ENCODE results near the gene COG8. TPM values are rescaled to one million over a fixed set of nuclear protein-coding genes. Genes with fewer than 3 reads are reported as not detected.

Gene COG8
- polyA plus RNA-seq, 1 experiment, result 31.6 TPM

DNA sequence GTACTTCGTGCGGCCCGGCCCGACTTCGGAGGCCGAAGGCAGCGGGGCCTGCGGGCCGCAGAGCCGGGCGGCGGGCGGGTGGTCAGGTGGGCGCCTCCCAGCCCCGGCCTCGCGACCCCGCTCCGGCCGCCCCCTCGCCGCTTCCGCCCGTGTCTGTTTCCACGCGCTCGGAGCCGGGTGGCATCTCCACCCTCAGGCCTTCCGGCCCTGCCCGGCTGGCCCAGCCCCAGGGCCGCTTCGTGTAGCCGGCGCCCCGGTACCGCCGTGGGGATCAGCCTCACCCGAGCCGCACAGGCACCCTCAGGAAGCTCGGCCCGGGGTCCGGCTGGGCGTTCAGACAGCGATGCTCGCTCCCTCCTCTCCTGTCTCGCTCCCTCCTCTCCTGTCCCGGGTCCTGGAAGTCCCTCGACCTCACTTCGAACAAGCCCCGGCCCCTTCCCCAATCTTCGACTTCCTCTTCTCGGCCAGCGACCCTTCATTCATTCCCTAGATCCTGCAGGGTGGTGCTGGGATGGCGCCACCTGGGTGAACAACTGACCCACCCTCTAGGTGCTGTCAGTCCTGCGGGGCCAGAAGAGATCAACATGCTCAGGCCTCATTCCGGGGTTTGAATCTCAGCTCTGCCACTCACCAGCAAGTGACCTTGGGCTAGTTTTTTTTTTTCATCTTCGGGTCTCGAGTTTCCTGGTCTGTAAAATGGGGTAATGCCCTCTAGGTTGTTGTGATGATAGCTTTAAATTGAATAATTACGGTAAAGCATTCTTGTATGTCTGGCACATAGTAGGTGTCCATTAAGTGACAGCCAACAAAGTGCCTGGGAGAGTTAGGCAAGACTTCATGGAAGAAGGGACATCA lies 27.6 kb downstream of the COG8 start:
- no peak for DNase-seq (ENCODE audit: low read depth)
- CTCF ChIA-PET, result interaction anchor here (0.7 to 1.7 kb wide), 5 partner anchors 17 to 223 kb away, joined by 3 to 5 read pairs (median 3); no protein-coding TSS in a partner anchor

DNA sequence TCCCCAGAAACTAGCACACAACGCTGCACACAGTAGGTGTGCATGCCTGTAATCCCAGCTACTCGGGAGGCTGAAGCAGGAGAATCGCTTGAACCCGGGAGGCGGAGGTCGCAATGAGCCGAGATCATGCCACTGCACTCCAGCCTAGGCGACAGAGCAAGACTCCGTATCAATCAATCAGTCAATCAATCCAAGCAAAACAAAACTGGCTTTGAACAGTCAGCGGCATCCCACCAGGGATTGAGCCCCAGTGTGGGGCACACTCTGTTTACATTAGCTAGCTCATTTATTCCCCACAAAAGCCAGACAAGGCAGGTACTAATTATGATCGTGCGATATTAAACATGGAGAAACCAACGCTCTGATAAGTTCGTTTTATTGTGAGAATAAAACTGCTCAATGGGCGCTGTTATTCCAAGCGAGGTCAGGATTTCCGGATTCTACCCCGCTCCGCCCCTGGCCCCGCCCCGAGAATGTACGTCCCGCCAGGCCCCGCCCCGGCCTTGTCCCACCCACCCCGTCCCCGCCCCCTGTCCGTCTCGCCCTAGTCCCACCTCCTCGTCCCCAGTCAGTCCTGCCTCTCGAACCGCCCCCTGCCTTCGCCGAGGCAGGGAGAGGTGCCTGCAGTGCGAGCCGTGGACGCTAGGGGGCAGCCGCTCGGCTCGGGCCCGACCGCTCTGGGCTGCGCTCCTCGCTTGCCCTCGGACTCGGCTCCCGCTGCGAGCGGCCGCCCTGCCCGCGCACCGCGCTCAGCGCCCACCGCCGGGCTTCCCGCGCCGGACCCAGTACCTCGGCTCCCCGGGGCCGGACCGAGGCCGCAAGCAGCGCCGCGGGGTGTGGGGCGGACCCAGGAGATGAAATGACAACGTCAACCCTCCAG lies 28.5 kb downstream of the COG8 start, which contains the start of gene VPS4A:
TSS of gene VPS4A (plus strand) at position 698 of the 880 bp plus-strand sequence. CDS start at position 860, 162 bp downstream.
- H3K27me3 ChIP-seq (ENCODE audit: control insufficient read depth, insufficient read depth, low read length), result no peaks in the 10 kb centered on the region
- TF ChIP-seq, protein P1, sequence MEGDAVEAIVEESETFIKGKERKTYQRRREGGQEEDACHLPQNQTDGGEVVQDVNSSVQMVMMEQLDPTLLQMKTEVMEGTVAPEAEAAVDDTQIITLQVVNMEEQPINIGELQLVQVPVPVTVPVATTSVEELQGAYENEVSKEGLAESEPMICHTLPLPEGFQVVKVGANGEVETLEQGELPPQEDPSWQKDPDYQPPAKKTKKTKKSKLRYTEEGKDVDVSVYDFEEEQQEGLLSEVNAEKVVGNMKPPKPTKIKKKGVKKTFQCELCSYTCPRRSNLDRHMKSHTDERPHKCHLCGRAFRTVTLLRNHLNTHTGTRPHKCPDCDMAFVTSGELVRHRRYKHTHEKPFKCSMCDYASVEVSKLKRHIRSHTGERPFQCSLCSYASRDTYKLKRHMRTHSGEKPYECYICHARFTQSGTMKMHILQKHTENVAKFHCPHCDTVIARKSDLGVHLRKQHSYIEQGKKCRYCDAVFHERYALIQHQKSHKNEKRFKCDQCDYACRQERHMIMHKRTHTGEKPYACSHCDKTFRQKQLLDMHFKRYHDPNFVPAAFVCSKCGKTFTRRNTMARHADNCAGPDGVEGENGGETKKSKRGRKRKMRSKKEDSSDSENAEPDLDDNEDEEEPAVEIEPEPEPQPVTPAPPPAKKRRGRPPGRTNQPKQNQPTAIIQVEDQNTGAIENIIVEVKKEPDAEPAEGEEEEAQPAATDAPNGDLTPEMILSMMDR (IDR thresholded peaks at IDR 0.05; ENCODE audit: insufficient read depth, low read depth, low read length), result peak; percentile 89
- peaks cover 9% of the 10 kb centered on the region for H3K36me3 ChIP-seq (ENCODE audit: control insufficient read depth, insufficient read depth, low read length)
- peak within 1 kb of the TSS; percentile 87 for H3K4me3 ChIP-seq (ENCODE audit: low read depth, low read length)
- CTCF ChIA-PET, result interaction anchor here (0.7 to 1.3 kb wide), 6 partner anchors 13 to 444 kb away, joined by 3 to 5 read pairs (median 3); partner anchors contain the start of gene NOB1
- POLR2A ChIA-PET, result no interaction called here
- peak; percentile 71 for DNase-seq (ENCODE audit: low read depth)

More for the DNA sequence above, 27.6 kb downstream of the COG8 start:
- TF ChIP-seq, protein P1 (IDR thresholded peaks at IDR 0.05; ENCODE audit: insufficient read depth, low read depth, low read length), result peak; percentile 28; the same call in 1 of the 2 replicates
- Histone ChIP-seq H3K27me3 (ENCODE audit: control insufficient read depth, insufficient read depth, low read length) (no peaks in the 10 kb centered on the region), H3K4me3 (ENCODE audit: low read depth, low read length) (peak overlapping the region; percentile 87), H3K36me3 (ENCODE audit: control insufficient read depth, insufficient read depth, low read length) (peaks cover 18% of the 10 kb centered on the region)
- POLR2A ChIA-PET, result no interaction called here

DNA sequence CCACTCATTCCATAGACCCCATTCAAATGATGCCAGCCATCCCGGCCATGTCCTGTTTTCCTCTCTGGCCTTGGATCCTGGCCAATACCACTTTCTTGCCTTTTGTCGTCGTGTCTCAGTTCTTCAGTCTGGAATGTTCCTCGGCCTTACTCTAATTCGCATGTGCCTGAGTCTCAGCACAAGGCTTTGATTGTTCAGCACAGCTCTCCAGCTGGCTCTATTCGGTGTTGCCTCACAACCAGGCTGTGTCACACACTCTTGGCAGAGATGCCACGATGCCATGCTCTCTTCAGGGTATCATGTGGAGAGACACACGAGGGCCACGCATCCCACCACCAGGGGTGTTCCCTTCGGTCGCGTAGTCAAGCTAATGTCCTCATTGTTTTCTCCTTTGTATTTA lies 30.0 kb downstream of the COG8 start:
- TF ChIP-seq, protein P1 (IDR thresholded peaks at IDR 0.05; ENCODE audit: insufficient read depth, low read depth, low read length), result no peak
- Histone ChIP-seq H3K27me3 (ENCODE audit: control insufficient read depth, insufficient read depth, low read length) (no peaks in the 10 kb centered on the region), H3K36me3 (ENCODE audit: control insufficient read depth, insufficient read depth, low read length) (0 out of 2 replicates have a peak, but pooled peaks cover under 1% of the 10 kb centered on the region), H3K4me3 (ENCODE audit: low read depth, low read length) (no peak overlapping the region)
- POLR2A ChIA-PET, result no interaction called here
- CTCF ChIA-PET, result no interaction called here
- DNase-seq (ENCODE audit: low read depth), result no peak

DNA sequence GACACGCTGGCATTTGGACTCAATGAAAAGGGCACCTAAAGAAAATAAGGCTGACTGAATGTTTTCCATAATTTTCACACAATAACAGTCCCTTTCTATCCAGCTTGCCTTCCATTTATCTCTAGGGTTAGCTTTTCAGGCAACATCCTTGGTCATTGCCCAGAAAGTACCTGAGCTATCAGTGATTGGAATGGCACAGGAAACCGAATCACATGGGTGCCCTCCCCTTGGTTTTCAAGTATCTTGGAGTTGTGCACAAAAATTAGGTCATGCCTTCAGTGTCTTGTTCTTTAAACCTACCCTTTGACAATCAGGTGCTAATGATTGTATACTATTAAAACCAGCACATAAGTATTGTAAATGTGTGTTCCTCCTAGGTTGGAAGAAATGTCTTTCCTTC lies 31.5 kb downstream of the COG8 start:
- no peaks in the 10 kb centered on the region for H3K36me3 ChIP-seq (ENCODE audit: control insufficient read depth, insufficient read depth, low read length)
- ChIA-PET CTCF (interaction anchor here (0.6 kb wide), 1 partner anchor 162 kb away, joined by 3 read pairs; no protein-coding TSS in a partner anchor), POLR2A (no interaction called here)
- H3K27me3 ChIP-seq (ENCODE audit: control insufficient read depth, insufficient read depth, low read length), result no peaks in the 10 kb centered on the region
- TF ChIP-seq, protein P1 (IDR thresholded peaks at IDR 0.05; ENCODE audit: insufficient read depth, low read depth, low read length), result no peak
- no peak for DNase-seq (ENCODE audit: low read depth)
- H3K4me3 ChIP-seq (ENCODE audit: low read depth, low read length), result no peak overlapping the region
